ENCODE measurements around the gene CCNI.
"Not testable (repeated sequence)": the region's sequence is repeated elsewhere in the genome, so short reads cannot be mapped to it uniquely, and the experiment has no call there.

The CCNI gene

DNA sequence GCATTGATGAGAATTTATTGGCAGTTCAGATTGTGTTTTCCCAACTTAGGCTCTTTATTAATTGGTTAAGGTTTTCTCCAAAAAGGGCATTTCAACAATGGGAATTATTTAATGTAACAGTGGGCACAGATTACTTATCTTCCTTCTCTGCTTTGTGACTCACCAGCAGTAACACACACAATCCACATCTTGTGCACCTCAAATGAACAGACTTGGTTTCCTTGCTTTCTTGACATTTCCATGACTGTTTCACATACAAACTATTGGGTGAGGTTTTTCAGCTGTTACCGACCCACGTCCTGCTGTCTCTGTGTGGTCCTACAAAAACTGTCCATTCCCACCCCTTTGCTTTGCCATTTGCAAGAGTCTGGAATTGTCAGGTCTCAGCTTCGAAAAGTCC is 38.1 kb downstream of the CCNI start:
- DNase-seq: no peak

DNA sequence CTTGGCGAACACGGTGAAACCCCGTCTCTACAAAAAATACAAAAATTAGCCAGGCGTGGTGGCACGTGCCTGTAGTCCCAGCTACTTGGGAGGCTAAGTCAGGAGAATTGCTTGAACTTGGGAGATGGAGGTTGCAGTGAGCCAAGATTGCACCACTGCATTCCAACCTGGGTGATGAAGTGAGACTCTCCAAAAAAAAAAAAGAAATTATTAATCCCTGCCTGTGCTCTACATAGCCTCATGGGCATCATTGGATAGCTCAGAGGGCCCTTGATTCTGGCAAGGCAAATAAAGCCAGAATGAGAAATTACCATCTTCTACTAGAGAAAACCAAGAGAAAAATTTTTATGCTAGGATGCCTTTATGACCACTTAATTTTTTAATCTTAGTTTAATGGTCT is 38.6 kb downstream of the CCNI start:
- DNase-seq: not testable (repeated sequence)

DNA sequence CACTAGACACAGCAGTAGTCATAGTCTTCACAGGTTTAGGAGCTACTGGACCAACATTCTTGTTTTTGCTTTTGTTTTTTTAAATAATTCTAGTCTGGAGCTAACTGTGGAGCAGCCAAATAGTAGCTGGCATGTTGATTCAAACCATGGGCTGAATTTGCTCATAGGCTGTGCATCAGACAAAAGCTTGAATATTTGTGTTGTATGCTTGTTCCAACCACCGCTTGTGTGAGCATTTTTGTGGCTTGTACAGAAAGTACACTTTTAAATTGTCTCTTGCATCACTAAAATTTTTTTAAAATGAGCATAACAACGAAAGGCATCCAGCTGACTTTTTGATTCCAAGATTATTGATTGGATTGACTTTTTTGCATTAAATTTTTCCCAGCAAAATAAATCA is 39.6 kb downstream of the CCNI start:
- no peak for DNase-seq

DNA sequence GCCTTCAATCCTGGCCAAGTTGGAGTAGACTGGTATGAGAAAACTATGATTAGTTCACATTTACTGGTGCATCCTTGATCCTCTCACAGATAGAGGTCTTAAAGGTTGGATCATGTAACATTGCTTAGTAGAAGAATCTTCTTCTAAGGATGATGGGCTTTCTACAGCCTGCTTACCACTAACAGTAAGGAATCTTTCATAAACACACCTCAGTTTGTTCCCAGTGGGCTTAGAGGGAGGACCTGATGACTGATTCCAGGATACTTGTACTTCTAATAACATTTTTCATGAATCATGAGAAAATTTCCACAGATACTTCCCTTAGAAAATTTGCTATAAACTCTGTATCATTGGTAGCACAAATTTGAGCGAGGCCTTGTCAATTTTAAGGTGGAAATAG is 40.6 kb downstream of the CCNI start:
- DNase-seq: no peak

DNA sequence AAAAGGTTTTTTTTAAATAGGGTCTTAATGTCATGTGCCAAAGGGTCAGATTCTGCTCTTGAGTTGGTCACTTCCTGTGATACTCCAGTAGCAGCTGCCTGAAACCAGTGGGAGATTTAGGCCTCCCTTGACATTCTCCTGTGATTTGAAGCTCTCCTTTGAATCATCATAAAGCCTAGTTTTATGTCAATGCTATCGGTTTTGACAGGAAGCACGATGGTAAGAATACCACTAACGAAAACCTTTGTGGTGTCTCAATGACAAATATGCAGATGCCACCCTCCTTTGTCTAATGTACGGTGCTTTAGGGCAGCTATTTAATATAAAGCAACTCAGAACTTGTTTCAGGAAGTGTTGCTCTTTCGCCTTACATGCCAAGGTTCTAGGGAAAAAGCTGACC is 44.2 kb downstream of the CCNI start:
- no peak for DNase-seq

DNA sequence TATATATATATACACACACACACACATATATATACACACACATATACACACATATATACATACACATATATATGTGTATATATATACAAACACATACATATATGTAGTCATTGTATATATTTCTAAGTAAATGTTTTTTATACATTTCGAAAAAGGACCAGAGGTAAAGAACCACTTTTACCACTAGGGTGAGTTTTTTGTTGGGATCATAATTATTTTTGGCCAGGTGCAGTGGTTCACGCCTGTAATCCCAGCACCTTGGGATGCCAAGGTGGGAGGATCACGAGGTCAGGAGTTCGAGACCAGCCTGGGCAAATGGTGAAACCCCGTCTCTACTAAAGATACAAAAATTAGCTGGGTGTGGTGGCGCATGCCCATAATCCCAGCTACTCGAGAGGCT is 46.0 kb downstream of the CCNI start:
- DNase-seq: not testable (repeated sequence)

DNA sequence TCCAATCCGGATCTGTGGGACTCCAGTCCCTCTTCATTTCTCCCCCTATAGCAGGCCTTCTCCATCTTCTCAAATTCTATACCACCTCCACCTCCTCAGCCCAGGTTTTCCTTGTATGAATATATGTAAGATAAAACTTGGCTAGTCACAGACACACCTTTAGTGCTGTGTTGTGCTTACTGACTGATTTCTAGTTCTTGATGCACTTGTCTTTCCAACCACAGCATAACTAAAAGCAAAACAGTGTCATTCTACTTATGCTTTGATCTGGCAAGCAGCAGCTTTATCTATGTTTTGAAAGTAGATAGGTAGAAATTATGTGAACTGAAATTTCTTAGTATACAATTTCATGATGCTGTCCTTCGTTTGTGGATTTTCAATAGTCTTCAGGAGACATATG is 47.5 kb downstream of the CCNI start:
- DNase-seq: no peak

DNA sequence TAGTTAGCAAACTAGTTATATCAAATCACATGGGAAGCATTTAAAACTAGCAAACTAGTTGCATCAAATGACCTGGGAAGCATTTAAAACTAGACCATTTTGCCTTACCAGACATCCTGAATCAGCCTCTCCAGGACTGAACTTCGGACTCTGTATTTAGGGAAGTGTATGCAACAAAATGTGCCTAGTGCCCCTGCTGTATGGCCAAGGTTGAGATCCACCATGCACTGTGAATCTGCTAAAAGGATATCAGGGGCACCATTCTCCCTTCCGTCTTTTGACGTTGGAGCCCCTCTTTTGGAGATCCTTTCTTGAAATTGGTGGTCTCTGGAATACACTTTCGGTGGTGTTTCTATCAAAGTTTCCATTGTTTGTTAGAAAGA is 49.5 kb downstream of the CCNI start:
- DNase-seq: no peak

DNA sequence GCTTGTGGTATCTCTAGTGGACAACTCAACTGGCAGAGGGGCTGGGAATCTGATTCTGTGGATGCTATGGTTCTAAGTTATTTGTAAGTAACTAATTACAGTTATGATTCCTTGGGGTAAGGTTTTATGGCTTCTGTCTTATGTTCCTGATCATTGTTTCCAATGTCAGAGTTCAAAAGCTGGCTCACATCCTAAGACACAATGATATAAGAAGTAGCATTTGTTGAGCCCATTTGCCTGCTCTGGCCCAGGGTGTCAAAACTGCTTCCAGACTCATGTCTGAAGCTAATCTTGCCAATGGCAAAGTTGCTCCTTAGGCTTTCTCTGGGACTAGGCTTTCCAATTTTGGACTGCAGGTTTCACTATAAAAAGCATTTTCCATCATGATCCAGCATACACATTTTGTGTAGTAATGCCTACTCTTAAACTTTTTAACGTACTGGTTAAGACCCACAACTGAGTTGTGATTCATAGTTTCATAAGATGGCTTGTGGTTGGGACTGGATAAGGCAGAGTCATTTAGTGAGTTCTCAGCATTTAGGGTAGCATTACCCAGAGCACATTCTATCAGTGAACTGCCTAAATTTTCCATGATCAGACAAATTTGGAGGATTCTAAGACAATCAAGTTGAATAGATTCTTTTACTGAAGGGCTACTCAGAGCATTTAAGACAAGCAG is 50.0 kb downstream of the CCNI start:
- DNase-seq: no peak

DNA sequence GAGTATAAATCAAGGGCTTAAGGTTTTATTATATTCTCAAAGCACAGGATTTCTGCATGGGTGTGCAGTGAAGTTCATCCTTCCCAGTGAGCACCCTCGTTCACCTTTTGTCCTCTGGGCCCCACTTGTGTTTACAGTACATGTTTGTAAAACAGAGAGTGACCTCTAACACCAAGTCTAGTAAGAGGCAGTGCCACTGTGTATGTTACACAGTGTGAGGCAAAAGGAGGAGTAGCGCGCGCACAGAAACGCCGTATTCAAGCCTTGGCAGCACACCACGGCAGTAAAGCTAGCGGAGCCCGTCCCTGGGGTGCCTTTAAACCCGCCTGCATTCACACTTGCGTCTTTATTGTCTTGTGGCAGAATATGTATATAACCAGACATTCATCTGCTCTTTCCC is 51.9 kb downstream of the CCNI start:
- no peak for DNase-seq

DNA sequence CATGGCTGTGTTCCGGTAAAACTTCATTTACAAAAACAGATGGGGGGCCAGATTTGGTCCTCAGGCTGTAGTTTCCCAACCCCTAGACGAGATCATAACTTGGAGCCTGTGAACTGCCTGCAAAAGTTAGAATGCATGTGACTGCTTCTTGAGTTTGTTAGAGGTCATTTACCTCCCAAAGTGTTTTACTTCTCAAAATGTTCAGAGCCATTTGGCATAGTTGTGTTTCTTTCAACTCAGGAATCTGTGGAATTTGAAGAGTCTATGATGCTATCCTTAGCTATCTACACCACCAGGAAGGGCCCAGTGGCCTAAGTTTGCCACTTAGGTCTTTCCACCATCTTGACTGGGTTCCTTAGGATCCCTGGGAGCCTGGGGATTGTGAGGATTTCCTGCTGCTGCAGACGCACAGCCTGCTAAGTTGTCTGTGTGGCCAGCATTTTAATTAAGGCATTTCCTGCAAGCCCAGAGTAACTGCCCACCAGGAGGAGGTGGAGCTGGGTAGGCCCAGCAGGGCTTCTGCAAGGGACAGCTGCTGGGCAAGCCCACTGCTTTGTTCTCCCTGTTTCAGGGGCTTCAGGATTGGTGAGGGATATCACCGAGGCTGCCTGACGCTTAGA is 53.1 kb downstream of the CCNI start:
- no peak for DNase-seq

DNA sequence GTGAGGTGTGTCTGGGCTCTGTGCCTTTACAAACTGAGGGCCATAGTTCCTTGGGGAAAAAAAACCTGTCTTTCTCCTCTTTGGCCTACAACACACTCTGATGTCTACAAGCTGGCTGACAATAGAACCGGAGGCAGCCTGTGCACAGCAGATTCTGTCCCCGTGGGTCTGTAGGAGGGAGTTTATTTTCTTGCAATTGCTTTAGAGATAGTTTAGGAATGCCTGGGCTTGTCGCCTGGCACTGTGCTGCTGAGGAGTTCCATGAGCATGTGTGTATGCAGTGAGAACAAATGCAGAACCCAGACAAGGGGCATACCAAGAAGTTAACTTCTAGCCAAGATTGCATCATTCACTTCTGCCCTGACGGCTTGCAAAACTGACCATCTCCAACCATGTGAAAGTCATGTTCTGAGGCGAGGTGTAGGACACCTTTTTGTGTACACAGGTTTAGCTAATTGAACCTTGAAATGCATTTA is 54.1 kb downstream of the CCNI start:
- peak; percentile 37 for DNase-seq

DNA sequence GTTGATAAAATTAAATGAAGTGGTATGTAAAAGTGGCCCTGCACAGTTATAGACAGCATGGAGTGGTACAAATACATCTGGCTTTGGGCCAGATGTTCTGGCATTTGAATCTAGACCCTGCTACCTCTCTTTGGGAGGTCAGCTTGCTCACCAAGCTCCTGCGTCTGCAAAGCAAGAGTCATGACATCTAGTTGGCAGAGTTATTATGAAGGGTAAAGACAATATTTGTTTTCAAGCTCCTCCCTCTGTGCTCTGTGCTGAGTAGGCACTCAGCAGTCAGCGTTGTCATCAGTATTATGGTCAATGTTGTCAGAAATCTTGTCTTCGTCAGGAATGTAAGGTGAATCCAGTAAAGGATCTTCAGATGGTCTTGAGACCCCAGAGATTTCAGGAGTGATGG is 55.8 kb downstream of the CCNI start:
- DNase-seq: no peak

DNA sequence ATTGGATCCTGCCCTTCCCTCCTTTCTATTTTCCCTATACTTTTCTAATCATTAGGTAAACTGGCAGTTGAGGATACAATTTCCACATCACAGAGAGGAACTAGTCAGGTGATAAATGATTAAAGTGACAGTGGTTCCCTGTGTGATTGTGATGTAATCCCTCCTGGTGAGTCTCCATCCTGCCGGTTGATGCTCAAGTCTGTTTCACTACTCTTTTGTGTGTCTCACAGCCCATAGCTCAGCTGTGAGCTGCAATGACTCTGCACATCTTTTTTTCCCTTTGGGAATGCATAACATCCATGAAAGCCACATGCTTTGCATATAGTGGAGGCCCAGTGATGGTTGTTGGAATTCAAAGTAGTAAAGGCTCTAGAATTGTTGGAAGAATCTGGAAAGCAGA is 60.4 kb downstream of the CCNI start:
- DNase-seq: no peak

DNA sequence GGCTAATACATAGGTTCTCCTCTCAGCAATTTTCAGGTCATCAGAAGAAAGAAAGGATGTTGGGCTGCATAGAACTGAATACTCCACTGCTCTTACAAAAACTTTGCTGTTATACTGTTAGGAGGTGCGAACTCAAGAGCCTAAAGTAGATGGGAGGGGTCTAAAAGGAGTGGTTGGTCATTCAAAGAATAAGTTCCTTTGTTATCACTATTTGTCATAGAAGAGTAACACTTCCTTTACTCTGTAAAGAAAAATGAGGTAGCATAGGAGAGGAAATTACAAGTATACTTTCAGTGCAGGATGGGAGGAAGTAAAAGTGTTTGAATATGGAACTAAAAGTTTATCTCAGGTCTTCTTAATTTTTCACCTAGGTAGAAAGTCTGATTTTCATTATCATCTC is 61.5 kb downstream of the CCNI start:
- DNase-seq: no peak

DNA sequence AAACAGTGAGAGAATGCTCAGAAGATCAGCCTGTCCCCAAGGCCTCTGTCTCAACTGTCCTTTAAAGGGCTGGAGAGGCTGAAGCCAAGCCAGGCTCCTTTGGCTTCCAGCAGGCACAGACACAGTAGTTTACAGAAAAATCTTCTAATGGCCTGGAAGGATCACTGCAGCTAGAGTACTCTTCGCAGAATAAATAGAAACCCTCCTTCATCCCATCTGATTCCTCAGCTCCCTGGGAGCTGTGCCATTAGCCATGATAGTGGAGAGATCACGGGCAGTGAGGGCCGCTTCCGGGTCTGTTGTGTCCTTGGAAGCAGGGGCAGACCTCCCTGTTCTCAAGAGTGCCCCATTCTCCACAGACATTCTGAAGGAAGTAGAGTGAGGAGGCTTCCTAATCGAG is 63.1 kb downstream of the CCNI start:
- DNase-seq: no peak

DNA sequence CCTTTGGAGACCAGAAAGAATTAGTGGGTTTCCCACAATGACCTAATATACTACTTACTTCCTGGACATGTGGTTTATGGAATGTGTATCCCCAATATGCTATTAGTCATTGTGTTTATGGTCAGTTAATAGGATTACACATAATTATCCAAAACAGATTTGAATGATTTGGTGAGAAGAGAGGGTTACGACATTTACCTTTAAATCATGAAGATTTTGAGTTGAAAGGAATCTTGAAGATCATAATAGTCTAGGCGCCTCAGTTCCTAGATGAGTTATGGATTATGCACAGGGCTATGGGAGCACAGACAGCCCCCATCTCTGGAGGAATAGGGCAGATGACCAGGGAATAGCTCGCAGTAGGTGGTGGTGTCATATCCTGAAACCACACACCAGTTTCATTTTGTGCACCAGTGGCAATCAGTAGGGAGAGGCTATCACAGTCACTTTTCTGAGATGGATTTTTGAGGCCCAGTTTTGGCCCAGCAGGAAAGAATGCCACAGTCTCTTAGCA is 64.9 kb downstream of the CCNI start:
- DNase-seq: no peak

DNA sequence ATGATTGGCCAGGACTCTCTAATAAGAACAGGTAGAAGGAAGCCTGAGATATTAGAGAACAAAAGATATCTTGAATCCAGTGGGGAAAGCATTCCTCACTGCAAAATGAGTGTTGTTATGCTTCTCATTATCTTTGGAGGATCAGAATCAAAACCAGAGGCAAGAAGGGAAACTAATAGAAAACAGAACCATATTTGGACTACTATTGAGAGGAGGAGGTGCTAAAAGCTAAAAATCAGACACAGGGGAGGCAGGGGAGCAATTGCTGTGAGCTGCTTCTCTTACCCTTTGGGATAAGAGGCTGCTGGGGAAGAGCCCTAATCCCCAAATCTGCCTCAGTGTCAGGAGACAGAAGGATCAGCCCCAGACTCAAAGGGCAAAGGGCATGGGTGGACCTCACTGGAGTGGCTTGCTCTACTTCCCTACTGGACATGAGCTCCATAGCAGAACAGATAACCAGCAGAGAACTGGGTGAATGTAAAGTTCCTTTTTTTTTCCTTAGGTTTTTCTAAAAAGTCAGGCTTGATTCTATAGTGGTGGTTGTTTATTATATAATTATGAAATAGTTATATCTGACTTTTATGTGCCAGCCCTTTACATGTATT is 66.2 kb downstream of the CCNI start:
- no peak for DNase-seq

DNA sequence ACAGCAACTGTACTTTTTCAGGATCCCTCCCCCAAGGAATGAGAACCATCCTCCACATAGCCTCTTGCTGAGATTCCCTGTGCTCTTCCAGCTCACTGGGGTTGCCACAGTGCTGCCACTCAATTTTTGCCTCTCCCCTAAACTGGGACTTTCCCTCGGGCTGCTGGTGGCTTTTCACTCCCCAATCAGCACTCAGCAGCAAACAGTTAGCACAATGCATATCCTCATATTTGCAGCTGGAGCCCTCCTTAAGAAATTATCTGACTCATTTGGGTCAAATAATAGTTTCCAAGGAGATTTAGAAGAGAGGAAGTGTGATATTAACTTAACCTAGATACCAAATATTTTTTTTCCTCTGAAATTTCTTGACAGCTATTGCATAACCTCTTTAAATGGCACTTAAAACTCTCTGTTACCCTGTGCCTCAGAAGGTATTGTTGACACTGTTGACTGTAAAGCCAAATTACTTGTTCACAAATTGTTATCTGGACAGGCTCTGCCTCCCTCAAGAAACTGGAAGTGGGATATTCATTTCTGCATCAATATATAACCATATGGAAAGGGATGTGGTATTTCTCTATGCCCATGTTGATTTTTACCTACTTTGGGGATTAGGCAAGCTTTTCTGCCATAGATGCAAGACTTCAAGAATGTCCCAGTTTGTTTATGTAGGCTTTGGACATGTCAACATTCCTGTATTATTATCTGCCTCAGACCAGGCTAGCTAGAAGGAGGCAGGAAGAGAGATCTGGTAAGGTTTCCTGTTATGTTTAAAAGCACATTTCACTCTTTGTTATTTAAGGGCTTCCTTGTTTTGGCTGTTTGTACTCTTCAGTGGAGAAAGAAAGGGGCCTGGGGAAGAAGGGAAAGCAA is 68.2 kb downstream of the CCNI start:
- DNase-seq: peak; percentile 70

DNA sequence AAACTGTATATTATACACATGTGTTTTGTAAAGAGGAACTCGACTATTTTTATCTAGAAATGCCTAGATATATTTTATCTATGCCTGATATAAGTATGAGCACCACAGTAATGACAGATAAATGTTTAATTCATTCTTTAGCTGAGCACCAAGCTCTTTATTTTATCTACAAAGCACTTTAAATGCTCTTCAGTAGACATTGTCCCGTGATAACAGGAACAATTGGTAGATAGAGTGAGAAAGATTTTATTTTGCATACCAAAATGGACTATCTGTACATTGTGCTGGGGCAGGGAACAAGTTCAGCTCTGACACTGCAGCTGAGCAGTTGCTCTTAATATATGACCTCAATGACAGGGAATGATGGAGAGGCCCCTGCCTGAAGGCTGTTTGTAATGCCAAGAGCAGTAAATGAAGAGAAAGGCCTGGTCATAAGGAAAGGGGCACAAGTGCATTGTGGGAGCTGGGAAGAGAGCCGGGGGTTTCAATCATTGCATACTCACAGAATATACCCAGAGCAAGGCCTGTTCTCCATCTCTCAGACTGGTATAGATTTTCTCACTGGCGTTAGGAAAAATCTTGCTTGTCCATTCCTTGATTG is 68.9 kb downstream of the CCNI start:
- no peak for DNase-seq

DNA sequence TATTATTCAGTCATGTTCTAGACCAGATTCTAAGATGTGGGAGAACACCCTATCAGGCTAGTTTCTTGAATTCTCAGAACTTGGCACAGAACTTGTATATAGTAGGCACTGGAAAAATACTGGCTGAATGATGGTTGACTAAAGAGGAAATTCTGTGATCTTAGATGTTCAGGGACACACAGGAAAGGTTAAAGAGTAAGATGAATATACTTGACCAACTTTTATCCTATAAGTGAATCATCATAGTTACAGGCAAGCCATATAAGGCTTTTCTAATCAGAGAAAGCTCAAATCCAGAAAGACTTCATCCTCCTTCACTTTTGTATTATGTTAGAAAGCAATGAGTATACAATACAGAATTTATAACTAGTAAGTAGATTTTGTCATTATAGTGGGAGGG is 72.4 kb downstream of the CCNI start:
- no peak for DNase-seq

DNA sequence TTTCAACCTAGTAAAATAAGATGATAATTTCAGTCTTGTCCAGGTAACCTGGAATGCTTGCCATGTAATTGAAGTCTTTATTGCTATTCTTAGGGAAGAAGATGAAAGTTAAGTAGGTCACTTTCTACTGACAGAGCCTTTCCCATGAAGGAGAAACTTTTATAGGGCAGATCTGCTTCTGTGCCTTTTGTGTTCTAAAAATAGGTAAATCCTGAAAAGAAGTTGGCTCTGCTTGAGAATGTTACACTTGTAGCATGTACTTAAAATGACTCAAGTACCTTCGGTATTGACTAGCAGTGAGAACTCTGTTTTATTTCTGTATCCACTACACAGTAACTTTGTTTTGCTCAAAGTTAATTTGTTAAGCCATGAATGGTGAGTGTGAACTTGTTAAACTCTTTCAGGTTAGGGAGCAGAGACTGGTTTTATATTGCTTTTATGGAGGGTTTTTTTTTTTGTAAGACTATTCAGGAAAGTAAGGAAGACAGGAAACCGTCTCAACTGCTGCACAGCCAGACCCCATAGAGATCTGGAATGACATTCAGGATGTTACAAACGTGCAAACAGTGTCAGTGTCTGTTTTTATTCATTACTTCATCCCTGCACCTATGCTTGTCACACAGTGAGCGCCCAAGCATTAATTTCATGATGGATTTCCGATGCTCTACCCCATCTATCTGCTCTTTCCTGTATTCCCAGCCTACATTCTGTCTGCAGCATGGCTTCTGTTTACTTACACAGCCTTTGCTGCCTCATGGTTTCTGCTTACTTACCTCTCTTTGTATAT is 73.3 kb downstream of the CCNI start:
- DNase-seq: no peak
